ENCODE data around the gene SGCD. TPM values are rescaled to one million over a fixed set of nuclear protein-coding genes. Genes with fewer than 3 reads are reported as not detected.

SGCD gene
- total and polyA plus RNA-seq, 8 donors: 10.4 to 15.8 (median 12.5) TPM

GRCh38 chr5:156684216-156684615 is 357.3 kb downstream of the SGCD start:
- no peak for TF ChIP-seq CTCF (IDR thresholded peaks at IDR 0.05)
- intact Hi-C loops (cut with DNase I): no loop called here
- Histone ChIP-seq H3K4me1 (no peaks in the 10 kb centered on the region), H3K27me3 (no peaks in the 10 kb centered on the region), H3K9me3 (no peaks in the 10 kb centered on the region), H3K4me3 (no peak overlapping the region), H3K36me3 (no peaks in the 10 kb centered on the region), H3K27ac (no peak overlapping the region)
- DNase-seq (no peak), ATAC-seq (no peak)

GRCh38 chr5:156685481-156685880 is 358.5 kb downstream of the SGCD start:
- TF ChIP-seq CTCF (IDR thresholded peaks at IDR 0.05): no peak
- H3K4me1 ChIP-seq: no peaks in the 10 kb centered on the region
- no peaks in the 10 kb centered on the region for H3K36me3 ChIP-seq
- ATAC-seq (no peak), DNase-seq (no peak)
- no peak overlapping the region for H3K4me3 ChIP-seq
- no peaks in the 10 kb centered on the region for H3K27me3 ChIP-seq
- no peak overlapping the region for H3K27ac ChIP-seq
- H3K9me3 ChIP-seq: no peaks in the 10 kb centered on the region
- intact Hi-C loops (cut with DNase I): no loop called here

GRCh38 chr5:156686380-156686779 is 359.4 kb downstream of the SGCD start:
- DNase-seq (no peak), ATAC-seq (no peak)
- no peaks in the 10 kb centered on the region for H3K4me1 ChIP-seq
- intact Hi-C loops (cut with DNase I): no loop called here
- H3K4me3 ChIP-seq: no peak overlapping the region
- H3K27me3 ChIP-seq: no peaks in the 10 kb centered on the region
- H3K27ac ChIP-seq: no peak overlapping the region
- no peaks in the 10 kb centered on the region for H3K9me3 ChIP-seq
- no peaks in the 10 kb centered on the region for H3K36me3 ChIP-seq
- TF ChIP-seq CTCF (IDR thresholded peaks at IDR 0.05): no peak

- no peaks in the 10 kb centered on the region for H3K9me3 ChIP-seq
- no peaks in the 10 kb centered on the region for H3K4me1 ChIP-seq
- H3K36me3 ChIP-seq: no peaks in the 10 kb centered on the region
- no peak overlapping the region for H3K4me3 ChIP-seq
- intact Hi-C loops (cut with DNase I): no loop called here
- no peak for DNase-seq
- no peak overlapping the region for H3K27ac ChIP-seq
- H3K27me3 ChIP-seq: no peaks in the 10 kb centered on the region
- ATAC-seq: no peak
- TF ChIP-seq CTCF (IDR thresholded peaks at IDR 0.05): no peak
These were observed 359.8 kb downstream of the SGCD start for GRCh38 chr5:156686796-156687195.

GRCh38 chr5:156687514-156687913 is 360.6 kb downstream of the SGCD start:
- H3K27ac ChIP-seq: no peak overlapping the region

More at GRCh38 chr5:156687514-156687913, 360.6 kb downstream of the SGCD start:
- no peak for TF ChIP-seq CTCF (IDR thresholded peaks at IDR 0.05)
- Histone ChIP-seq H3K27me3 (no peaks in the 10 kb centered on the region), H3K4me3 (no peak overlapping the region), H3K36me3 (no peaks in the 10 kb centered on the region), H3K9me3 (no peaks in the 10 kb centered on the region), H3K4me1 (no peaks in the 10 kb centered on the region)
- intact Hi-C loops (cut with DNase I): no loop called here
- ATAC-seq (no peak), DNase-seq (no peak)
